ENCODE data around the gene MDK.

The MDK gene

GRCh38 chr11:46335890-46336562 lies 45.4 kb upstream of the MDK start:
- H3K4me3 ChIP-seq (ENCODE audit: low read length) = no peak overlapping the region
- no peak for DNase-seq (ENCODE audit: low read depth)
- no peak for TF ChIP-seq CTCF (conservative IDR thresholded peaks at IDR 0.05; ENCODE audit: low read depth, low read length)

- no peak overlapping the region for H3K4me3 ChIP-seq (ENCODE audit: low read length)
- TF ChIP-seq CTCF (conservative IDR thresholded peaks at IDR 0.05; ENCODE audit: low read depth, low read length) = no peak
- no peak for DNase-seq (ENCODE audit: low read depth)
Measured at GRCh38 chr11:46336563-46337180, 44.8 kb upstream of the MDK start.

GRCh38 chr11:46337626-46338345 lies 43.7 kb upstream of the MDK start:
- no peak for TF ChIP-seq CTCF (conservative IDR thresholded peaks at IDR 0.05; ENCODE audit: low read depth, low read length)
- H3K4me3 ChIP-seq (ENCODE audit: low read length) = no peak overlapping the region
- DNase-seq (ENCODE audit: low read depth) = no peak

- H3K4me3 ChIP-seq (ENCODE audit: low read length) = no peak overlapping the region
- TF ChIP-seq CTCF (conservative IDR thresholded peaks at IDR 0.05; ENCODE audit: low read depth, low read length) = no peak
- no peak for DNase-seq (ENCODE audit: low read depth)
Measured at GRCh38 chr11:46338636-46338987, 42.9 kb upstream of the MDK start.

GRCh38 chr11:46338988-46339666 lies 42.3 kb upstream of the MDK start:
- DNase-seq (ENCODE audit: low read depth) = no peak
- no peak overlapping the region for H3K4me3 ChIP-seq (ENCODE audit: low read length)
- no peak for TF ChIP-seq CTCF (conservative IDR thresholded peaks at IDR 0.05; ENCODE audit: low read depth, low read length)

- no peak for TF ChIP-seq CTCF (conservative IDR thresholded peaks at IDR 0.05; ENCODE audit: low read depth, low read length)
- no peak for DNase-seq (ENCODE audit: low read depth)
- no peak overlapping the region for H3K4me3 ChIP-seq (ENCODE audit: low read length)
Measured at GRCh38 chr11:46339816-46340215, 41.7 kb upstream of the MDK start.
